ENCODE results near the gene TOR3A.
A peak's percentile ranks its signal among the peaks of the same experiment; 100 is the strongest.

TOR3A gene

GRCh38 chr1:179121159-179121938, 39.5 kb downstream of the TOR3A start:
- ChIA-PET POLR2A (no interaction called here), CTCF (interaction anchor here (0.6 to 1.8 kb wide), 15 partner anchors 16 to 1022 kb away, joined by 3 to 9 read pairs (median 4); partner anchors contain the start of gene SOAT1)
- DNase-seq (ENCODE audit: extremely low spot score) = peak; percentile 38
- TF ChIP-seq BHLHE40 (IDR thresholded peaks at IDR 0.05; ENCODE audit: borderline replicate concordance) (no peak), FOXK2 (IDR thresholded peaks at IDR 0.05) (no peak), HDGF (IDR thresholded peaks at IDR 0.05; ENCODE audit: borderline replicate concordance) (no peak), TARDBP (IDR thresholded peaks at IDR 0.05) (no peak), ZNF384 (IDR thresholded peaks at IDR 0.05) (no peak), LEF1 (IDR thresholded peaks at IDR 0.05; ENCODE audit: borderline replicate concordance) (no peak), SP1 (IDR thresholded peaks at IDR 0.05) (no peak), FOXM1 (IDR thresholded peaks at IDR 0.05; ENCODE audit: borderline replicate concordance) (no peak), L3MBTL2 (conservative IDR thresholded peaks at IDR 0.05) (no peak), CTBP1 (IDR thresholded peaks at IDR 0.05; ENCODE audit: borderline replicate concordance) (no peak), ELF4 (IDR thresholded peaks at IDR 0.05) (no peak), NFRKB (IDR thresholded peaks at IDR 0.05) (no peak), SUZ12 (IDR thresholded peaks at IDR 0.05) (no peak), FOXA1 (IDR thresholded peaks at IDR 0.05) (no peak)
- TF ChIP-seq, protein P1, sequence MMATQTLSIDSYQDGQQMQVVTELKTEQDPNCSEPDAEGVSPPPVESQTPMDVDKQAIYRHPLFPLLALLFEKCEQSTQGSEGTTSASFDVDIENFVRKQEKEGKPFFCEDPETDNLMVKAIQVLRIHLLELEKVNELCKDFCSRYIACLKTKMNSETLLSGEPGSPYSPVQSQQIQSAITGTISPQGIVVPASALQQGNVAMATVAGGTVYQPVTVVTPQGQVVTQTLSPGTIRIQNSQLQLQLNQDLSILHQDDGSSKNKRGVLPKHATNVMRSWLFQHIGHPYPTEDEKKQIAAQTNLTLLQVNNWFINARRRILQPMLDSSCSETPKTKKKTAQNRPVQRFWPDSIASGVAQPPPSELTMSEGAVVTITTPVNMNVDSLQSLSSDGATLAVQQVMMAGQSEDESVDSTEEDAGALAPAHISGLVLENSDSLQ (IDR thresholded peaks at IDR 0.05) = no peak

GRCh38 chr1:179124873-179125272, 43.0 kb downstream of the TOR3A start:
- TF ChIP-seq BHLHE40 (IDR thresholded peaks at IDR 0.05; ENCODE audit: borderline replicate concordance) = no peak
- TF ChIP-seq ARNT (IDR thresholded peaks at IDR 0.05) = no peak
- no peak for TF ChIP-seq NFRKB (IDR thresholded peaks at IDR 0.05)
- TF ChIP-seq SUZ12 (IDR thresholded peaks at IDR 0.05) = no peak
- TF ChIP-seq CTBP1 (IDR thresholded peaks at IDR 0.05; ENCODE audit: borderline replicate concordance) = no peak
- no peak for TF ChIP-seq HDGF (IDR thresholded peaks at IDR 0.05; ENCODE audit: borderline replicate concordance)
- no peak for TF ChIP-seq FOXA1 (IDR thresholded peaks at IDR 0.05)
- no peak for TF ChIP-seq SP1 (IDR thresholded peaks at IDR 0.05)
- no peak for TF ChIP-seq ELF4 (IDR thresholded peaks at IDR 0.05)
- TF ChIP-seq ZNF384 (IDR thresholded peaks at IDR 0.05) = no peak
- no peak for TF ChIP-seq TARDBP (IDR thresholded peaks at IDR 0.05)
- no peak for TF ChIP-seq L3MBTL2 (conservative IDR thresholded peaks at IDR 0.05)
- TF ChIP-seq FOXK2 (IDR thresholded peaks at IDR 0.05) = no peak
- no peak for TF ChIP-seq LEF1 (IDR thresholded peaks at IDR 0.05; ENCODE audit: borderline replicate concordance)
- TF ChIP-seq, protein P1 (IDR thresholded peaks at IDR 0.05) = no peak
- no peak for DNase-seq (ENCODE audit: extremely low spot score)
- ChIA-PET CTCF (no interaction called here), POLR2A (no interaction called here)

DNA sequence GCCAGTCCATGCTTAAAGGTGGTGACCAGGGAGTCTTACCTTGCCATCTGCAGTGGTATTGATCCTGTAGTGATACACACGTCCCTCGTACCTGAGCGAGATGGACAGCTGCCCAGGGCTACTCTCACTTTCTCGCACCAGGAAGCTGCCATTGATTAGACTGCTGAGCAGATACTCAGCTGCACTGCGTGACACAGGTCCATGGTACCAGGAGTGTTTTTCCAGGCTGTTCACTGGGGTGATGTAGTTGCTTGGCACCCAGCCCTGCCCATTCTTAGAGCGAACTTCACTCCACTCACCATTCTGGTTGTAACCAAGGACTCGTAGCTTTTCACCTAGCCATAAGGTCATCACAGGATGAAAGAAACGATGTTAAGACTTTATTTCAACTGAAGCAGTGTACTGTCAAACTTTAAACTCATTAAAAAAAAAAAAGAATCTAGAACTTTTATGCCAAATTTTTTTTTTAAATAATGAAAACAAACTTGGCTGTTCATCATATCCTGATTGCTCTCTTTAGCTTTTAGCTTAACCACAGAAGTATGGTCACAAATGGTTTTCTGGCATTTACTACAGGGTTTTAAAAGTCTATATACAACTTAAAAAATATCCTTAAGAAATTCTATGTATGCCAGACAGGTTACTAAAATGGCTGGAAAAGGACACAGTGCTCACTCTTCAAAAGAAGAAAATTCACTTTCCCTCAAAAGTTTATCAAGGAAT, 44.6 kb downstream of the TOR3A start:
- ChIA-PET POLR2A (interaction anchor here (1.3 kb wide), 1 partner anchor 239 kb away, joined by 3 read pairs; the partner anchor contains the start of gene AXDND1), CTCF (interaction anchor here (0.6 kb wide), 1 partner anchor 362 kb away, joined by 7 read pairs; no protein-coding TSS in a partner anchor)
- no peak for DNase-seq (ENCODE audit: extremely low spot score)
- no peak for TF ChIP-seq LEF1 (IDR thresholded peaks at IDR 0.05; ENCODE audit: borderline replicate concordance)
- TF ChIP-seq, protein P1 (IDR thresholded peaks at IDR 0.05) = no peak

GRCh38 chr1:179127163-179127895, 45.5 kb downstream of the TOR3A start:
- DNase-seq (ENCODE audit: extremely low spot score) = no peak
- ChIA-PET CTCF (interaction anchor here (0.6 kb wide), 1 partner anchor 363 kb away, joined by 7 read pairs; no protein-coding TSS in a partner anchor), POLR2A (interaction anchor here (1.3 kb wide), 1 partner anchor 238 kb away, joined by 3 read pairs; the partner anchor contains the start of gene AXDND1)
- TF ChIP-seq FOXM1 (IDR thresholded peaks at IDR 0.05; ENCODE audit: borderline replicate concordance) = no peak
- TF ChIP-seq CTBP1 (IDR thresholded peaks at IDR 0.05; ENCODE audit: borderline replicate concordance) = no peak
- TF ChIP-seq NFRKB (IDR thresholded peaks at IDR 0.05) = no peak
- no peak for TF ChIP-seq ZNF384 (IDR thresholded peaks at IDR 0.05)
- TF ChIP-seq ARNT (IDR thresholded peaks at IDR 0.05) = no peak
- TF ChIP-seq TARDBP (IDR thresholded peaks at IDR 0.05) = no peak
- no peak for TF ChIP-seq ELF4 (IDR thresholded peaks at IDR 0.05)
- TF ChIP-seq SUZ12 (IDR thresholded peaks at IDR 0.05) = no peak
- no peak for TF ChIP-seq SP1 (IDR thresholded peaks at IDR 0.05)
- no peak for TF ChIP-seq L3MBTL2 (conservative IDR thresholded peaks at IDR 0.05)
- TF ChIP-seq HDGF (IDR thresholded peaks at IDR 0.05; ENCODE audit: borderline replicate concordance) = no peak
- no peak for TF ChIP-seq LEF1 (IDR thresholded peaks at IDR 0.05; ENCODE audit: borderline replicate concordance)
- no peak for TF ChIP-seq FOXK2 (IDR thresholded peaks at IDR 0.05)

DNA sequence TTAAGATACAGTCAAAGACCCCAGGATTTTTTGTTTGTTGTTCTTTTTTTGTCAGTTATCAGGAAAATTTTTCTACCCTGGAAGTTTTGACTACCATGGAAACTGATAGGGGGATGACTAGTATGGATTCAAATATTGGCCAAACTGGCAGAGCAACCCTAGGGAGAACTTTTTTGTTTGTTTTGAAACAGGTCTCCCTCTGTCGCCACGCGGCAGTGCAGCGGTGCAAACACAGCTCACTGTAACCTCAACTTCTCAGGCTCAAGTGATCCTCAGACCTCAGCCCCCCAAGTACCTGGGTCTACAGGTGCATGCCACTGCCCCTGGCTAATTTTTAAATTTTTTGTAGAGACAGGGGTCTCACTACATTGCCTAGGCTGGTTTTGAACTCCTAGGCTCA, 46.6 kb downstream of the TOR3A start:
- no peak for DNase-seq (ENCODE audit: extremely low spot score)
- CTCF ChIA-PET = no interaction called here
- TF ChIP-seq SP1 (IDR thresholded peaks at IDR 0.05) (no peak), LEF1 (IDR thresholded peaks at IDR 0.05; ENCODE audit: borderline replicate concordance) (no peak), ARNT (IDR thresholded peaks at IDR 0.05) (no peak), CTBP1 (IDR thresholded peaks at IDR 0.05; ENCODE audit: borderline replicate concordance) (no peak)
- TF ChIP-seq, protein P1 (IDR thresholded peaks at IDR 0.05) = no peak
- POLR2A ChIA-PET = no interaction called here
